MCF 10A (cell line): Measurements from ENCODE around the gene CXCR3. TPM values are rescaled to one million over a fixed set of nuclear protein-coding genes. Genes with fewer than 3 reads are reported as not detected.

Experiments
- Bru-seq: library from RNA; stranded (reverse); fragments of 400-500 nt; gene quantifications from one replicate; lab custom pipeline; 2021; lab: Mats Ljungman, UMichigan
- BruChase-seq, 2 experiments: library from RNA; stranded (reverse); fragments of 400-500 nt; gene quantifications; one replicate each; lab custom pipeline; 2021; lab: Mats Ljungman, UMichigan
- BruUV-seq: library from RNA; stranded (reverse); fragments of 400-500 nt; replicated peaks from 2 replicates; lab custom pipeline; 2021; lab: Mats Ljungman, UMichigan
- CTCF ChIA-PET: fragments of 300-600 bp; sonication (Branson Sonifier 250); formaldehyde crosslinking; extraction: SDS; loops from one replicate; lab custom pipeline; 2021; ENCODE audit warnings: antibody characterized with exemption, inconsistent platforms; lab: Yijun Ruan, JAX
- POLR2A ChIA-PET: fragments of 300-600, 350-650 bp; sonication (Branson Sonifier 250); formaldehyde crosslinking; extraction: SDS; loops from one replicate; lab custom pipeline; 2020; ENCODE audit warnings: antibody characterized with exemption, inconsistent platforms; lab: Yijun Ruan, JAX
- DNase-seq: peaks from one replicate; pipeline ENCODE4 v3.0.0-alpha.2; 2018; ENCODE audit not compliant: unreplicated experiment
- H3K27ac Mint-ChIP-seq: one replicate; pipeline ENCODE4 v1.8.0; 2022; ENCODE audit warnings: mild to moderate bottlenecking, low read depth, mixed read lengths; ENCODE audit not compliant: unreplicated experiment
- H3K27me3 Mint-ChIP-seq: one replicate; pipeline ENCODE4 v1.8.0; 2022; ENCODE audit warnings: mixed read lengths; ENCODE audit not compliant: insufficient read depth, unreplicated experiment
- H3K36me3 Mint-ChIP-seq: one replicate; pipeline ENCODE4 v1.8.0; 2022; ENCODE audit warnings: mild to moderate bottlenecking, moderate library complexity, mixed read lengths; ENCODE audit not compliant: insufficient read depth, unreplicated experiment
- H3K4me1 Mint-ChIP-seq: one replicate; pipeline ENCODE4 v1.8.0; 2022; ENCODE audit warnings: mixed read lengths; ENCODE audit not compliant: insufficient read depth, unreplicated experiment
- H3K4me3 Mint-ChIP-seq: one replicate; pipeline ENCODE4 v1.8.0; 2022; ENCODE audit warnings: mild to moderate bottlenecking, moderate library complexity, mixed read lengths; ENCODE audit not compliant: unreplicated experiment
- H3K9me3 Mint-ChIP-seq: one replicate; pipeline ENCODE4 v1.8.0; 2022; ENCODE audit warnings: mixed read lengths; ENCODE audit not compliant: unreplicated experiment
- CTCF ChIP-seq: fragments of 200-600 bp; IDR thresholded peaks from one replicate; pipeline ENCODE4 v1.8.0; 2022; ENCODE audit warnings: antibody characterized with exemption, mild to moderate bottlenecking; ENCODE audit not compliant: unreplicated experiment
- intact Hi-C: fragments of 100-400 bp; cut with micrococcal nuclease; formaldehyde crosslinking; loops from 2 replicates; pipeline ENCODE4 v1.14.1; 2022
- long read RNA-seq: library from polyadenylated mRNA; stranded (forward); transcript quantifications from one replicate; pipeline ENCODE4 v2.0.0, GENCODE V29; 2022
- total RNA-seq: library from RNA; stranded (reverse); gene quantifications from 2 replicates; pipeline ENCODE4 v1.2.3, GENCODE V29; 2022

CXCR3 gene
- total RNA-seq (not detected in 2 replicates), Bru-seq, nascent RNA (not detected), BruChase-seq, experiment 1, labeled RNA remaining after a 6-hour chase (not detected), BruChase-seq, experiment 2, labeled RNA remaining after a 2-hour chase (not detected)
- long read RNA-seq = 0 reads

DNA sequence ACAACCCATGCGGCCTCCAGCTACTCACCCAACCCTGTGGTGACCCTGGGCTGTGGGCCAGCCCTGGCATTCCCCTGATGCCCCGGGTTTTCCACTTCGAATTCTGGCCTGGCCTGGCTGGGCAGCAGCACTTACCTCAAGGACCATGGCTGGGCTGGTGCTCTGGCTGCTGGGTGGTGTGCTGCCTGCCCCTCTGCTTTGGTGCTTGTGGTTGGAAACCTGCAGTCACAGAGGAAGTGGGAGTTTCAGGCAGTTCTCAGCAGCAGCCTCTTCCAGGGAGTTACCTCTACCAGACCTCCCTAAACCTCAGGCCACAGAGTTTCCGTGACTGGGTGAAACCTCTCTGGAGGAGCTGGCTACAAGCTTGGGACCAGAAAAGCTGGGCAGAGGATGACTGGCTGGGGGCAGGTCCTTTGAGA, at the start of gene CXCR3:
TSS of gene CXCR3 (minus strand) at position 209 of the 419 bp plus-strand sequence. CDS start at position 147, 62 bp downstream.
- no peaks in the 10 kb centered on the region for H3K27me3 Mint-ChIP-seq
- ChIA-PET POLR2A (no interaction called here), CTCF (no interaction called here)

DNA sequence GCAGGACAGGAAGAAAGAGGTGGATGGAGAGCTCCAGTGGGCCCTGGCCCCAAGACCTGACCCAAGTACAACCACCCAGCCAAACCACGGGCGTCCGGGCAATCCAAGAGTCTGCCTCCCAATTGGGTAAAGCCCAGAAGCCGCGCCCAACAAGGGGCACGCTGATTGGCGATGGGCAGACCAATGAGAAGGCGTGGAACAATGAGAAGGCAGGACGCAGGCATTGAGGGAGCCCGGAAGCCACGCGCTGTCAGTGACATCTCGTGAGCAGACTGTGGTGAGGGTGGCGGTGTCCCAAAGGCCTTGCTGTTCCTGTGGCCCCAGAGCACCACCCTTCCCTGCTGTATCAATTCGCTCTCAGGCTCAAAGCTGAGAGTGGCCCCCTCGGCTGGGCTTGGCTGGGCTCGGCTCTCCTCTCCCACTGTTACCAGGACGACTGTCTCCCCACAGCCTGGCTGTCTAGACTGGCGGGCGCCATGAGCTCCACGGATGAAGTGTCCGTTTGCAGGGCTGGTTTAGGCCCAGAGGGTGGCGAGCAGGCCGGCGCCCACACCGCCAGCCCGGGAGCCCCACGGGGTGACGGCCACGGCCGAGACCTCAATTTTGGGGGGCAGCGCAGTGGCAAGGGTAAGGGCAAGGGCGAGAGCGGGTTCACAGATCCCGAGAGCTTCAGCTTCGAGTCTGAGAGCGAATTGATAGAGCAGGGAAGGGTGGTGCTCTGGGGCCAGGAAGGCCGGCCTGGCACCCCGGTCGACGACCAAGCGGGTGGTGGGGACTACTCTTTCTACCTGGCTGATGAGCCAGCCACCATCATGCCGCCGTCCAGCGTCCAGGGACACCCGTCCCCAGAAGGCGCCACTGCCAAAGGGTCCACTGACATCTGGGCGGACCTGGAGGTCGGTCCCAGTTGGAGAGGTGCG, 49.3 kb upstream of the CXCR3 start, which contains the start of gene LOC101059915:
TSS of gene LOC101059915 (plus strand) at position 219 of the 920 bp plus-strand sequence.
- POLR2A ChIA-PET = no interaction called here
- Mint-ChIP-seq H3K9me3 (peaks cover 7% of the 10 kb centered on the region), H3K27ac (no peak within 1 kb of the TSS), H3K4me1 (no peaks in the 10 kb centered on the region), H3K4me3 (no peak within 1 kb of the TSS), H3K36me3 (no peaks in the 10 kb centered on the region), H3K27me3 (peaks cover 47% of the 10 kb centered on the region)
- BruUV-seq = no TSS peak
- no peak for DNase-seq
- no peak for TF ChIP-seq CTCF
- CTCF ChIA-PET = interaction anchor here (1.2 kb wide), 1 partner anchor 192 kb away, joined by 5 read pairs; no protein-coding TSS in a partner anchor
- intact Hi-C loops = no loop called here

More for the DNA sequence above, at the start of gene CXCR3:
- Mint-ChIP-seq H3K4me3 (no peak within 1 kb of the TSS), H3K9me3 (no peaks in the 10 kb centered on the region), H3K36me3 (peaks cover 26% of the 10 kb centered on the region), H3K27ac (no peak within 1 kb of the TSS), H3K4me1 (no peaks in the 10 kb centered on the region)
- intact Hi-C loops = no loop called here
- BruUV-seq = no TSS peak
- DNase-seq = no peak
- TF ChIP-seq CTCF = no peak

DNA sequence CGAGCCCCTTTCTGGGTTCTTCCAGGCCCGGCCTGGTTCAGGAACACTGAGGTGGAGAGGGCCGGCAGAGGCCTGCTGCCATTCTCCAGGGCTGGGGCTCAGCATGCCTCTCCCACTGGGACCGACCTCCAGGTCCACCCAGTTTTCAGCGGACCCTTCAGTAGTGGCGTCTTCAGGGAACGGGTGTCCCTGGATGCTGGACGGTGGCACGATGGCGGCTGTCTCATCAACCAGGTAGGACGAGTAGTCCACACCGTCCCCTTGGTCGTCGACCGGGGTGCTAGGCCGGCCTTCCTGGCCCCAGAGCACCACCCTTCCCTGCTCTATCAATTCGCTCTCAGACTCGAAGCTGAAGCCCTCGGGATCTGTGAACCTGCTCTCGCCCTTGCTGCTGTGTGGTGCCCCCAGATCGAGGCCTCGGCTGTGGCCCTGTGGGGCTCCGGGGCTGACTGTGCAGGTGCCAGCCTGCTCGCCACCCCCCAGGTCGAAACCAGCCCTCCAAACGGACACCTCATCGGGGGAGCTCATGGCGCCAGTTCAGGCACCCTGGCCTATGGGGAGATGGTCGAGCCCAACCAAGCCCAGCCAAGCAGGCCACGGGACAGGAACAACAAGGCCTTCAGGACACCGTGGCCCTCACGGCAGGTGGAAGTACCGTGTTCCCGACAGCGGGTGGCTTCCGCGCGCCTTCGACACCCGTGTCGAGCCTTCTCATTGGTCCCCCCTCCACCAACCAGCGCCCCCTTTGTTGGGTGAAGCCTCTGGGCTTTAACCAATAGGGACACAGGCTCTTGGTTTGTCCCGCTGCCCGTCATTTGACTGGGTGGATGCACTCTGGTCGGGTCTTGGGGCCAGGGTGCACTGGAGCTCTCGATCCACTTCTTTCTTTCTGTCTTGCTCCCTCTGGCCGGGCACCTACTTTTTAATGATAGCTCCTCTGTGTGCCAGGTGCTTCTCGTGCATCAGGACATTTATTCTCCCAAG, 48.2 kb upstream of the CXCR3 start:
- intact Hi-C loops = no loop called here
- no TSS peak for BruUV-seq
- no peak for DNase-seq
- H3K36me3 Mint-ChIP-seq = no peaks in the 10 kb centered on the region
- CTCF ChIA-PET = interaction anchor here (0.9 kb wide), 1 partner anchor 194 kb away, joined by 3 read pairs; no protein-coding TSS in a partner anchor
- peaks cover 46% of the 10 kb centered on the region for H3K27me3 Mint-ChIP-seq
- no peaks in the 10 kb centered on the region for H3K4me1 Mint-ChIP-seq
- H3K9me3 Mint-ChIP-seq = peaks cover 7% of the 10 kb centered on the region
- no peak for TF ChIP-seq CTCF
- no peak overlapping the region for H3K4me3 Mint-ChIP-seq
- no peak overlapping the region for H3K27ac Mint-ChIP-seq
- POLR2A ChIA-PET = no interaction called here
